ENCODE results near the gene ASCC1.

GRCh38 chr10:72104472-72105097, 111.5 kb downstream of the ASCC1 start:
- TF ChIP-seq YY1 (IDR thresholded peaks at IDR 0.05; ENCODE audit: insufficient read depth, insufficient read length) (no peak), ZNF274 (IDR thresholded peaks at IDR 0.05; ENCODE audit: low read depth, low read length) (no peak), SUZ12 (IDR thresholded peaks at IDR 0.05; ENCODE audit: extremely low read depth, insufficient read depth, insufficient read length) (no peak)

Measured in NT2/D1 (cell line).